HG03558 (cell line): ENCODE data around the gene CES4A.
"Not testable (repeated sequence)": the region's sequence is repeated elsewhere in the genome, so short reads cannot be mapped to it uniquely, and the experiment has no call there.

Experiments used
- ATAC-seq: cut with Tn5 transposase; IDR thresholded peaks from one replicate; pipeline ENCODE4 v1.9.1; 2021; ENCODE audit warnings: moderate number of reproducible peaks; ENCODE audit not compliant: unreplicated experiment; ENCODE audit errors: extremely low read depth

The CES4A gene

DNA sequence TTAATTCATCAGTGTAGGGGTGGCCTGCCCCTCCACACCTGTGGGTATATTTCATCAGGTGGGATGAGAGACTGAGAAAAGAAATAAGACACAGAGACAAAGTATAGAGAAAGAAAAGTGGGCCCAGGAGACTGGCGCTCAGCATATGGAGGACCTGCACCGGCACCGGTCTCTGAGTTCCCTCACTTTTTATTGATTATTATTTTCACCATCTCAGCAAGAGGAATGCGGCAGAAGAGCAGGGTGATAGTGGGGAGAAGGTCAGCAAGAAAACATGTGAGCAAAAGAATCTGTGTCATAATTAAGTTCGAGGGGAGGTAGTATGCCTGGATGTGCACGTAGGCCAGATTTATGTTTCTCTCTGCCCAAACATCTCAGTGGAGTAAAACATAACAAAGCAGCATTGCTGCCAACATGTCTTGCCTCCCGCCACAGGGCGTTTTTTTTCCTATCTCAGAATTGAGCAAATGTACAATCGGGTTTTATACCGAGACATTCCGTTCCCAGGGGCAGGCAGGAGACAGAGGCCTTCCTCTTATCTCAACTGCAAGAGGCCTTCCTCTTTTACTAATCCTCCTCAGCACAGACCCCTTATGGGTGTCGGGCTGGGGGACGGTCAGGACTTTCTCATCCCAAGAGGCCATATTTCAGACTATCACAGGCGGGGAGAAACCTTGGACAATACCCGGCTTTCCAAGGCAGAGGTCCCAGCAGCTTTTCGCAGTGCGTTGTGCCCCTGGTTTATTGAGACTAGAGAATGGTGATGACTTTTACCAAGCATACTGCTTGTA is 32.8 kb upstream of the CES4A start:
- not testable (repeated sequence) for ATAC-seq

- not testable (repeated sequence) for ATAC-seq
Observed at GRCh38 chr16:66956154-66956457, 32.3 kb upstream of the CES4A start.

DNA sequence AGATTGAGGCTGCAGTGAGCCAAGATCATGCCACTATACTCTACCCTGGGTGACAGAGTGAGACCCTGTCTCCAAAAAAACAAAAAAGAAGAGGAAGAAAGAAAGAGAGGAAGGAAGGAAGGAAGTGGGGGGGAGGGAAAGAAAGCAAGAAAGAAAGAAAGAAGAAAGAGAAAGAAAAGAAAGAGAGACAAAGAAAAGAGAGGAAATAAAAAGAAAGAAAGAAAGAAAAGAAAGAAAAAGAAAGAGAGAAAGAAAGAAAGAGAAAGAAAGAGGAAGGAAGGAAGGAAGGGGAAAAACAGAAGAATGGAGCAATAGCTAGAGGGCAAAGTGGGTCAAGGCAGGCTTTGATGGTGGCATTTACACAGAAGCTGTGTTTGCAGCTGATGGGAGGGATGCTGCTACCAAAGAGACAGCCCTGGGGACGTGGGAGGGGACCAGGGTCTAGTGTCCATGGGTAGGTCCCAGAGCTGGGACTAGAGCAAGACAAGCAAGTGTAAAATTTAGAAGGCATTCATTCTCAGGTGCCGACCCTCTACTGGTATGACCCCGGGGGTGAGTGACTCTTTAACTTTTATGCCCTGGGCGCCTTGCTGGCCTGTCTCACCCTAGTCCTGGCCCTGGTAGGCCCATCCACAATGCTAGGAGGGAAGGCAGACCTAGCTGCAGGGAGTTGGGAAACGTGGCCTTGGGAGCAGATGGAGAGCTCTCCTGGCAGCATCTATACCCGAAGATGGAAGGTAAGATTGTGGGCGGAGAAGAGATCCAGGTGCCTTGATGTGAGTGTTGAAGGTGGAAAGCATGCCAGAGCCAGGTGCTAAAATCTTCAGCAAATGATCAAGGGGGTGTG is 29.3 kb upstream of the CES4A start:
- ATAC-seq, result no peak

DNA sequence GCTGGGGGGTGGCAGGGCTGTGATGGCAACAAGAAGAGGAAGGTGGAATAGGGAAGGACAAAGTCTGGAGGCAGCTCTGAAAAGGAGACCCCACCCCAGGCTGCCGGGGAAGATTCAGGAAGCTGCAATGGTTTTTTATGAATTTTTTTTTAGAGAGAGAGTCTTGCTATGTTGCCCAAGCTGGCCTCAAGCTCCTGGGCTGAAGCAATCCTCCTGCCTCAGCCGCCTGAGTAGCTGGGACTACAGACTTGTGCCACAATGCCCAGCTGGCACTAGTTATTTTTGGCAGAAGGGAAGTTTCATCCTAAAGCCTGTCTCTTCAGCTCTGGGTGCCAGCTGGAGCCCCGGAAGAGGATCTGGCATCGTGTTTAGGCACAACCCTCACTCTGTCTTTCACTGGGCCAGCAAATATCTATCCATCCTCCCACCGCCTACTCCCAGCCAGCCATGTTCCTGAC is 28.7 kb upstream of the CES4A start:
- ATAC-seq, result no peak

GRCh38 chr16:66960270-66960669 is 28.1 kb upstream of the CES4A start:
- ATAC-seq, result no peak

- ATAC-seq, result no peak
Observed at GRCh38 chr16:66961065-66961744, 27.2 kb upstream of the CES4A start, which contains the start of gene CES3. TSS of gene CES3 (plus strand) at chr16:66961266. CDS start at chr16:66961308, 42 bp downstream.

GRCh38 chr16:66961914-66962313 is 26.5 kb upstream of the CES4A start:
- ATAC-seq, result no peak

GRCh38 chr16:66964049-66964448 is 24.3 kb upstream of the CES4A start:
- no peak for ATAC-seq

GRCh38 chr16:66968847-66969246 is 19.5 kb upstream of the CES4A start:
- ATAC-seq, result no peak

- no peak for ATAC-seq
Observed at GRCh38 chr16:66970775-66971720, 17.3 kb upstream of the CES4A start.

- ATAC-seq, result no peak
Observed at GRCh38 chr16:66972983-66973382, 15.4 kb upstream of the CES4A start.

- no peak for ATAC-seq
Observed at GRCh38 chr16:66973716-66974115, 14.7 kb upstream of the CES4A start.

DNA sequence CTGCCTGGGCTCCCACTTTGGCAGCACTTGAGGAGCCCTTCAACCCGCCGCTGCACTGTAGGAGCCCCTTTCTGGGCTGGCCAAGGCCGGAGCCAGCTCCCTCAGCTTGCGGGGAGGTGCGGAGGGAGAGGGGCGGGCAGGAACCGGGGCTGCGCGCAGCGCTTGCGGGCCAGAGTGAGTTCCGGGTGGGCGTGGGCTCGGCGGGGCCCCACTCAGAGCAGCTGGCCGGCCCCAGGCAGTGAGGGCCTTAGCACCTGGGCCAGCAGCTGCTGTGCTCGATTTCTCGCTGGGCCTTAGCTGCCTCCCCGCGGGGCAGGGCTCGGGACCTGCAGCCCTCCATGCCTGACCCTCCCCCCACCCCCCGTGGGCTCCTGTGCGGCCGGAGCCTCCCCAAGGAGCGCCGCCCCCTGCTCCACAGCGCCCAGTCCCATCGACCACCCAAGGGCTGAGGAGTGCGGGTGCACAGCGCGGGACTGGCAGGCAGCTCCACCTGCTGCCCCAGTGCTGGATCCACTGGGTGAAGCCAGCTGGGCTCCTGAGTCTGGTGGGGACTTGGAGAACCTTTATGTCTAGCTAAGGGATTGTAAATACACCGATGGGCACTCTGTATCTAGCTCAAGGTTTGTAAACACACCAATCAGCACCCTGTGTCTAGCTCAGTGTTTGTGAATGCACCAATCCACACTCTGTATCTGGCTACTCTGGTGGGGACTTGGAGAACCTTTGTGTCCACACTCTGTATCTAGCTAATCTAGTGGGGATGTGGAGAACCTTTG is 14.0 kb upstream of the CES4A start:
- ATAC-seq, result not testable (repeated sequence)

- ATAC-seq, result not testable (repeated sequence)
Observed at GRCh38 chr16:66974932-66975246, 13.5 kb upstream of the CES4A start.

- no peak for ATAC-seq
Observed at GRCh38 chr16:66975302-66975893, 13.0 kb upstream of the CES4A start.

- no peak for ATAC-seq
Observed at GRCh38 chr16:66976746-66977145, 11.6 kb upstream of the CES4A start.

DNA sequence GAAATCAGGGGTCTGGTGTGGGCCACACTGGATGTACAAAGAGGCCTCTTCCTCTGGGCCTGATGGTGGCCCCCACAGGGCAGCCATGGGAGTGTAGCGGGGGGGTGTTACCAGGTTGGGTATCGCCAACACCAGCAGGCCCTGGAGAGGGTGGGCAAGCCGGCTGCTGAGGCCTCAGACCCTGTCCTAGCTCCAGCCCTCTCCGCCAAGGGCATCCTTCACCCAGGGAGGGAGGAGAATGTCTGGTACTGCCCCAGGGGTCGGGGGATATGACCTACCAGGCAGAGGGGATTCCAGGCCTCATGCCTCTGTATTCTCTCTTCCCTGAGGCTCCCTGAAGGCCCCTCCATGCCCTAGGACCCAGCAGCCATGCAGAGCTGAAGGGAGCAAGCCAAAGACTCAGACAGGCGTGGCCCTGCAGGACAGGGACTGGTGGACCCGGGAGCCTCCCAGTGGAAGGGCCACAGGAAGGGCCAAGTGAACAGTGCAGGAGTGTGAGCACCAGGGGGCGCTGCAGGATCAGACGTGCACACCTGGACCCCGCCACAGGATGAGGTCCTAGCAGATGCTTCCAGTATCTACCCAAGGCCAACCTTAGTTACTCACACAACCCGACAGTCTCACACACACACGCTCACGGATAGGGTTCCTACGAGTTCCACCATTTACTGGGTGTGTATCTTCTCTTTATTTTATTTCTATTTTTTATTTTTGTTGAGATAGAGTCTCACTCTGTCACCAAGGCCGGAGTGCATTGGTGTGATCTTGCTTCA is 10.9 kb upstream of the CES4A start:
- no peak for ATAC-seq
